Measurements from ENCODE around the gene GSE1.

The GSE1 gene

GRCh38 chr16:85680352-85680944 lies 67.3 kb downstream of the GSE1 start:
- no peak for DNase-seq (ENCODE audit: low spot score)

DNA sequence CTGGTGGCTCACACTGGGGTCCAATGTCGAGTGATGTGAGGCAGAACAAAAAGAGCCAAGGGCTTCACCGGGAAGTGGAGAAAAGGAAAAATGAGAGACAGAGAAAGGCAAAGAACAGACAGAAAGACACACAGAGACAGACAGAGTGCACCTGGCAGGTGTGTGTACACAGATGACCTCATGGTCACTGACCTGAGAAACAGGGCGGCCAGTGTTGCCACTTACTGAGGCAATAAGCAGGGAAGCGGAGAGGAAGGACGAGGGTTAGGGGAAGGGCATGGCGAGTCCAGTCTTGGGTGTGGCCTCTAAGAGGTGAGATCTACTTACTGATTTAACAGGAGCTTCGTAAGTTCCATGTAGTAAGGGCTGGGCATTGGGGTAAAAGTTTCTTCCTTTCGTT lies 68.1 kb downstream of the GSE1 start:
- no peak for DNase-seq (ENCODE audit: low spot score)

DNA sequence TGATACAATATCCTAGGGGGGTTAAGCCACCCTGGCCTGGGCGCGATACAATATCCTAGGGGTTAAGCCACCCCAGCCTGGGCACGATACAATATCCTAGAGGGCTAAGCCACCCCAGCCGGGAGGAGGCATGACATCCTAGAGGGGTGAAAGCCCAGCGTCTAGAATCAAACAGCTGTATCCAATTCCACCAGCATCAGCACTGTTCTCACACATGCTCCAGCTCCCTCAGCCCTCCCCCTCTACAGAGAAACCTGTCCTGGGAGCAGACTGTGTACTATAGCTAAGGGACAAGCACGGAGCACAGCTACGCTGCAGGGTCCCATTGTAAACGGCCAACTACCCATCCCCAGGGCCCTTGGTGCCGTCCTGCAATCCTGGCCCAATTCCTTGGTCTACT lies 69.4 kb downstream of the GSE1 start:
- DNase-seq (ENCODE audit: low spot score): no peak

GRCh38 chr16:85683363-85683762 lies 70.2 kb downstream of the GSE1 start:
- DNase-seq (ENCODE audit: low spot score): no peak

DNA sequence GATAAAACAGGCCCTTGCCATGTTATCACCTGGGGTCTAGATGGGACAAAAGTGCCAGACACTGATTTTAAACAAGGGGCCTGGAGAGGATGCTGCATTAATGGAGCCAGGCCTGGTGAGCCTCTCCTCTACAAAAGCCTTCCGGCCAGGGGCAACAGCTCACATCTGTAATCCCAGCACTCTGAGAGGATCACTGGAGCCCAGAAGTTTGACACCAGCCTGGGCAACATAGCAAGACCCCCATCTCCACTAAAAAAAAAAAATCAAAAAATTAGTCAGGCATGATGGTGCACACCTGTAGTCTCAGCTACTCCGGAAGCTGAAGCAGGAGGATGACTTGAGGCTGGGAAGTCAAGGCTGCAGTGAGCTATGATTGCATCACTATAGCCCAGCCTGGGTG lies 72.1 kb downstream of the GSE1 start:
- DNase-seq (ENCODE audit: low spot score): no peak

- no peak for DNase-seq (ENCODE audit: low spot score)
Observed at GRCh38 chr16:85686912-85687591, 73.9 kb downstream of the GSE1 start.

DNA sequence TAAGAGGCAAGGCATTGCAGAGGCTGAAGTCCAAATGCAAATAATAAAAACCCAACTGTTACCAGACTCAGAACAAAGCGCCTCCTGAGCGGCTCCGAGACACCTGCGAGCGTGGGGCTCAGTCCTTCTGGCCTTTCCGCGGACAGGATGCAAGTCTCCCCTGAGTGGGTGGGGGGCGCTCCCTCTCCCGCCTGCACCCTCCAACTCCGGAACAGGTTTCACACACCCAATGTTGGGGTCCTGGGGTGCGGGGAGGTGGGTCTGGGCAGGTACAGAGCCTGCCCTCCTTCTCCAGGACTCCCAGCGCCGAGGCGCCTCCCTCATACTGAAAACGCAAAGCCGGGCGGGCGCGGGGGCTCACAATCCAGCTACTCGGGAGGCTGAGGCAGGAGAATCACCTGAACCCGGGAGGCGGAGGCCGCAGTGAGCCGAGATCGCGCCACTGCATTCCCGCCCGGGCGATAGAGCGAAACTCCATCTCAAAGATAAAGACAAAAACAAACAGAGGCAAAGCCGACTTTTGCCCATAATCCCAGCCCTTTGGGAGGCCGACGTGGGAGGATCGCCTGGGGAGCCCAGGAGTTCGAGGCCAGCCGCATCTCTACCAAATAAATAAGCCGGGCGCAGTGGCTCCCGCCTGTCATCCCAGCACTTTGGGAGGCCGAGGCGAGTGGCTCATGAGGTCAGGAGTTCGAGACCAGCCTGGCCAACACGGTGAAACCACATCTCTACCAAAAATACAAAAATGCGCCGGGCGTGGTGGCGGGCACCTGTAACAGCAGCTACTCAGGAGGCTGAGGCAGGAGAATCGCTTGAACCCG lies 74.7 kb downstream of the GSE1 start:
- no peak for DNase-seq (ENCODE audit: low spot score)

- DNase-seq (ENCODE audit: low spot score): peak; percentile 92
Observed at GRCh38 chr16:85688586-85689284, 75.6 kb downstream of the GSE1 start, which contains the start of gene GINS2. TSS of gene GINS2 (minus strand) at chr16:85688954. CDS start at chr16:85688898, 56 bp downstream.

- DNase-seq (ENCODE audit: low spot score): no peak
Observed at GRCh38 chr16:85689285-85689949, 76.3 kb downstream of the GSE1 start.

DNA sequence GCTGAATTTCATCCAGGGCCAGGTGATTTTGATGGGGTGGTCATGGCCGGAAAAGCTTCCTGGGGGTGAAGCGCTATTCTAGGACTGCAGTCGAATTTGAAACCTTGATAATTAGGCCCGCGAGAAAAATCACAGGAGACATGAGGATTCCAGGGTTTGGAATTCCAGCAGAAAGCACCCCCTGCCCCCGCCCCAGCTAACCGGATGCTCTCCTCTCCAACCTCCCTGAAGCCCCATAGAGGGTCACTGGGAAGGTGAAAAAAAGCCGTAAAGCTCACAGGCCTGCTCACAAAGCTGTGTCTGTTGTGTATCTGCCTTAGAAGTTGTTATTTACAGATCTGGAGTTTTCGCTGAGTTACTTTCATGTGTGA lies 76.8 kb downstream of the GSE1 start:
- no peak for DNase-seq (ENCODE audit: low spot score)

DNA sequence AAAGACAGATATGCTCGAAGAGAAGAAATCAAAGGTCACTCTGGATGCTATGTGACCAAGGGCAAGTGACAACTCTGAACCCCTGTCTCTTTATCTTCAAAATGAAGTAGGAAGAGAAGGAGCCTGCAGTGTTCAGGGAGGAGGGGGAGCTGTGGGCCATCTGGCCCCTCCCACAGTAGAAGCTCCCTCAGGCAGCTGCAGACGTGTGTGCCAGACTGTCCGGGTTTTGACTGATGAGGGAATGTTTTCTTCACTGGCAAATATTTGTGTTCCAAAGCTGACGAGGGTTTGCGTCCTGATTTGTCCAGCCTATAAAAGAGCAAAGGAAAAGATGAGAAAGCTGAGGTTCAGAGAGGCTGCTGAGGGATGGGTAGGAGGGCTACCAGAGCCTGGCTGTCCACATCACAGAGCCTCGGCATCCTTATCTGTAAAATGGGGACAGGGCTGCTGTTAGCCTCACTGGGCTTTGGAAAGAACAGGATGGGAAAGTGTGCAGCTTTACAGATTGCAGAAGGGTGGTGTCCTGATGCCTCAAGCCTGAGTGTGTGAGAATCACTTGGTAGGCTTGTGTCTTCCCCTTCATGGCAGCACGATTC lies 77.4 kb downstream of the GSE1 start:
- no peak for DNase-seq (ENCODE audit: low spot score)

DNA sequence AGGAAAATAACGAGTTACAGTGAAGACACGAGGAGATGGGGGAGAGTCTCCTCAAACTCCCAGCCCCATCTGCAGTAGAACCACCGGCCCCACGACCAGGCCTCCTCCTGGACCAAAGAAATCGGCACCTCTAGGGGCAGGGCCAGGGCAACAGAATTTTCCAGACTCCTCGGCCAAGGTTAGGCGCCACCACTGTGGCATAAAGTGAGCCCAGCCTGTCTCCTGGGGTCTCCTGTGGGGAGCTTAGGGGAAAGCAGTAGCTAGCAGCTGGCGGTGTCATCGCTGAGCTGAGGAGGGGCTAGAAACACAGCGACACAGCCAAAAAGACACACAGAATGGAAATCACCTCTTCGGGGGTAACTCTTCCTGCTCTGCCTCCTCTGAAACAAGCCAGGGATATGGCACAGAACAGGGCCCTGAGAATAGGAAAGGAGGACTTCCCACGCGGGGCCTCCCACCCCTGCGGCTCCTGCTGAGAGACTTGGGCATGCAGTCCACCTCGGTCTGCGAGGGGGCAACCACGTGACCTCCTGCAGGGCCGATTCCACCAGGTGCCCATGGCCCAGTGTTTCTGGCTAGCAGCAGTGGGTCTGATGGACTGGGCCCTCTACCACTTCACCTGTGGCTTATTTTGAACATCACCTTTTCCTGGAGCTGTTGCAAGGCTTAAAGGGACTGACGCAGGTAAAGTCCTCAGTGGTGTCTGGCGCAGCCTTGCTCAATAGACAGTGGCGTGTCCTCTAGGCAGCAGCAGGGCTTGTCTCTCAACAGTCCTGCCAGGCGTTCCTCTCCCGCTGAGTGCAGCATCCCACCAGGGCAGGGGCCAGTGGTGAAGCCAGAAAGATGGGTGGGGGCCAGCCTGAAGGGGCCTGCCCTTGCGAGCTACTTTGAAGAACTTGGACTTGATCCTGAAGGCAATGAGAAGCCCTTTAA lies 82.3 kb downstream of the GSE1 start:
- DNase-seq (ENCODE audit: low spot score): no peak

DNA sequence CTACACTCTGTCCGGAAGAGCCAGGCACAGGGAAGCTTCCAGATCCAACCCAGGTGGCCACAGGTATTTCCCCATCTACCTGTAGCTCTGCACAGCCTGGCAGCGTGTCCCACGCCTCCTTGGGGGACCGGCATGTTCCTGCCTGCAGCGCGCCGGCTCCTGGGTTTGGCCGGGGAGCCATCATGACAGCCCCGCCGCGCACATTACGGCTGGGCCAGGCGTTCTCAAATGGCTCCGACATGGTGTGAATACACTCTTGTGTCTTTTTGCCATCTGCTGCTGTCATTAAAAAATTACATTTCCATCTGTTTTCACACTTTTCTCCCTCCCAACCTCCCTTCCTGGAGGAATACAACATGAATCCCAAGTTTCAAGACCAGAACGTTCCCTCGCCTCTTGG lies 83.7 kb downstream of the GSE1 start:
- no peak for DNase-seq (ENCODE audit: low spot score)

GRCh38 chr16:85697431-85697830 lies 84.3 kb downstream of the GSE1 start:
- DNase-seq (ENCODE audit: low spot score): no peak

DNA sequence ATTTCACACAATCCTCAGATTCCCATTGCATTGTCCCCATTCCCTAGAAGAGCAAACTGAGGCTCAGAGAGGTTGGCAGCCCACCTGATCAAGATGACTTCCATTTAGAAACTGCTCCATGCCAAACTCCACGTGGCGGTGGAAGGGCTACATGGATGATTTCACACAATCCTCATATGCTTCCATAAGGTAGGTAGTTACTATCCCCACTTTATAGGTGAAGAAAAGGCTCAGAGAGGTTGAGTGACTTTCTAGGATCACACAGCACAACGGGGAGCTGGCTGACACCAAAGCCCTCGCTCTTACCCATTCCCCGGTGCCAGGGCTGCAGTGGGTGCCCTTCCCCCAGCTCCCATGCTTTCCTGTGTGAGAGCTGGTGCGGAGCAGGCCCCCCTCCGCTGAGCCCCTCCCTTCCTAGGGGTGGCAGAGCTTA lies 85.4 kb downstream of the GSE1 start:
- DNase-seq (ENCODE audit: low spot score): no peak

- no peak for DNase-seq (ENCODE audit: low spot score)
Observed at GRCh38 chr16:85698935-85699558, 85.9 kb downstream of the GSE1 start.

DNA sequence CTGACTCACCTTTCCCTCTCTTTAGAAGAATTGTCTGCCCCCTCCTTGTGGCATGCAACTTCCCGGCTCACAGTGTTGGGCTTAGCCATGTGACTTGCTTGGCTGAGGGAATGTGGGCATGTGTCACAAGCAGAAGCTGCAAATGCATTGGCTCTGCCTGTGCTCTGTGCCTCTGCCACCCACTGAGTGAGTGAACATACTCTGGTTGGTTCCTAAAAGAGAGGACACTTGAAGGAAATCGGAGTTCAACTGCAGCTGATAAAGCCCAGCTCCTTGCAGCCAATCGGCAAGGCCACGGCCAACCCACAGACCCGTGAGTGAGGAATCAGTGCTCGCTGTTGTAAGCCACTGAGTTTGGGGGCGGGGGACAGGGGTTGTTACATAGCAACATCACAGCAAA lies 86.5 kb downstream of the GSE1 start:
- DNase-seq (ENCODE audit: low spot score): no peak

GRCh38 chr16:85704011-85704410 lies 90.9 kb downstream of the GSE1 start:
- DNase-seq (ENCODE audit: low spot score): no peak

- DNase-seq (ENCODE audit: low spot score): no peak
Observed at GRCh38 chr16:85704900-85705846, 92.1 kb downstream of the GSE1 start.
